Measurements from ENCODE around the gene GLI3.

The GLI3 gene

GRCh38 chr7:42237811-42238541 is 967 bp upstream of the GLI3 start:
- H3K27ac ChIP-seq, result peak overlapping the region; percentile 73
- TF ChIP-seq, protein P1, sequence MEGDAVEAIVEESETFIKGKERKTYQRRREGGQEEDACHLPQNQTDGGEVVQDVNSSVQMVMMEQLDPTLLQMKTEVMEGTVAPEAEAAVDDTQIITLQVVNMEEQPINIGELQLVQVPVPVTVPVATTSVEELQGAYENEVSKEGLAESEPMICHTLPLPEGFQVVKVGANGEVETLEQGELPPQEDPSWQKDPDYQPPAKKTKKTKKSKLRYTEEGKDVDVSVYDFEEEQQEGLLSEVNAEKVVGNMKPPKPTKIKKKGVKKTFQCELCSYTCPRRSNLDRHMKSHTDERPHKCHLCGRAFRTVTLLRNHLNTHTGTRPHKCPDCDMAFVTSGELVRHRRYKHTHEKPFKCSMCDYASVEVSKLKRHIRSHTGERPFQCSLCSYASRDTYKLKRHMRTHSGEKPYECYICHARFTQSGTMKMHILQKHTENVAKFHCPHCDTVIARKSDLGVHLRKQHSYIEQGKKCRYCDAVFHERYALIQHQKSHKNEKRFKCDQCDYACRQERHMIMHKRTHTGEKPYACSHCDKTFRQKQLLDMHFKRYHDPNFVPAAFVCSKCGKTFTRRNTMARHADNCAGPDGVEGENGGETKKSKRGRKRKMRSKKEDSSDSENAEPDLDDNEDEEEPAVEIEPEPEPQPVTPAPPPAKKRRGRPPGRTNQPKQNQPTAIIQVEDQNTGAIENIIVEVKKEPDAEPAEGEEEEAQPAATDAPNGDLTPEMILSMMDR (IDR thresholded peaks at IDR 0.05), result 0 out of 2 replicates have a peak, but pooled peaks have one; percentile 0
- no peak for TF ChIP-seq ZFX (IDR thresholded peaks at IDR 0.05; ENCODE audit: borderline replicate concordance)

DNA sequence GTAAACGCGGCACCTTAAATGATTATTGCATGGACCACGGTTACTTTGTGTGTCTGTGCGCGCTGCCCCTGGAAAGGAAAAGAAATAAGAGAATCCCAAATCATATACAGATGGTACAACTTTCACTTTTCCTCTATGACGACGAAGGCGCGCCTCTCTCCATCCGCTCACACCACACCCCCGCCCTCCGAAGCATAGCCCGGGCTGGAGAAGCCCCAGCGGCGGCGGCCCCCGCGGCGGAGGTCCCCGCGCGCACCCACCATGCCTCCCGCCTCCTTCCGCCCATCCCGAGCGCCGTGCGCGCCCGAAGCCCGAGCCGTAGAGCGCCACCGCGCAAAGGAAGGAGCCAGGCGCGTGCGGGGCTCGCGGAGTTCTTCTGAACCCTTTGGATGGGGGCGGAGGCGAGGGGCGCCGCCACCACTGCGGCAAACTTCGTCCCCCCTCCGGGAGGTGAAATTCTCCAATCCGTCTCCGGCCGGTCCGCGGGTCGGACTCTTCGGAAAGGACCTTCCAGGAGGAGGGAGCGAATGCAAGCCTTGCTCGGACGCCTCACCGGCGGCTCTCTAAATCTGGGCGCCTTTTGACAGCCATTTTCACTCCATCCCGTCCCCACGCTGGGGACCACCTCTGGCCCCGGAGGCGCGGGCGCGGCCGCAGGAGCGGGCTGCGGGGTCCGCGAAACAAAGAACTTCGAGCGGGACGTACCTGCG is 588 bp downstream of the GLI3 start:
- H3K27ac ChIP-seq, result peak overlapping the region; percentile 73
- TF ChIP-seq, protein P1 (IDR thresholded peaks at IDR 0.05), result peak; percentile 22; the same call in 1 of the 2 replicates
- no peak for TF ChIP-seq ZFX (IDR thresholded peaks at IDR 0.05; ENCODE audit: borderline replicate concordance)

DNA sequence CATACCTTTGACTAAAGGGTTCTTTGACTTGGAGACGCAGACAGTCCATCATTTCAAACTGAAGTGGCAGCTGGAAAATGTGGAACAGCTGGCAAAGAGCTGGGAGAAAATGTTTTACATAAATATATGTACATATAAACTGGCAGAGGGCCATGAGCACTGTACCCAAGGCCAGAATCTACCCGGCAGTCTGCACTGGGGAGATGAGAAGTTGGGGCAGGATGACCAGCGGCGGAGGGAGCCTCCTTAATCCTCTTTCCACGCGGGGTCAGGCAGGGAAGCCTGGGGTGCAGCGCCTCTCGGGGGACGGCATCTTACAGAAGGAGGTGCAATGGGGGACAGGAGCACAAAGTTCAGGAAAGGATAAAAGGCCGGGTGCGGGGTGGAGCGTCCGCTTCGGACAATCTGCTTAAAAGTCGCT is 1.3 kb downstream of the GLI3 start:
- TF ChIP-seq ZFX (IDR thresholded peaks at IDR 0.05; ENCODE audit: borderline replicate concordance), result no peak
- TF ChIP-seq, protein P1 (IDR thresholded peaks at IDR 0.05), result no peak
- peak overlapping the region; percentile 73; the same call in 1 of the 2 replicates for H3K27ac ChIP-seq

- TF ChIP-seq, protein P1 (IDR thresholded peaks at IDR 0.05), result no peak
- TF ChIP-seq ZFX (IDR thresholded peaks at IDR 0.05; ENCODE audit: borderline replicate concordance), result no peak
- H3K27ac ChIP-seq, result peak overlapping the region; percentile 24
These were observed 2.3 kb downstream of the GLI3 start for GRCh38 chr7:42234736-42235135.

DNA sequence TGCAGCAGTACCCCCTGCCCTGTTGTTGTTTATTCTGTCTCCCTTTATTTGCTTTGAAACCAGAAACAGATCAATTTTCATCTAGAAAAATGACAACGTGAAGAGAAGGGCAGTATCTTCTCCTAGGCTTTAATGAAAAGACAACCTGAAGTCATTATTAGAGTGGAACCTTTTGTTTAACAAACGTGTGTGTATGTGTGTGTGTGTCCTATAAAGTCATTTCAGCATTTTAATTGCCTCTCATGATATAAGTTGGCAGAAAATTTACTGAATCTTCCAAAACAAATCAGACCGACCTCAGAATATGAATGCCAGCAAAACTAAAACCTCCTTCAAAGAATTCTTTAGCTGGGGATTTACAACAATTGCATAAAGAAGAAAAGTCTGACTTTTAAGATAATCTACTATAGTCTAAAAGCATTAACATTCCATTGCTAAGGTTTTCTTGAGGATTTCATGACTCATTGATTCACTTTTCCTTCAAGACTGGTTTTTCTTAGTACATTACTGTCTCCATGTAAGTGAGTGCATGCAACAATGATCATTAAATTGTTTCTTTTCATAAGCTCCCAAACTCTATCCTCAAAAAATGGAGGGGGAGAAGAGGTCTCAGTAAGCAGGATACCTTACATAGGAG is 3.2 kb downstream of the GLI3 start:
- H3K27ac ChIP-seq, result peak overlapping the region; percentile 24
- no peak for TF ChIP-seq ZFX (IDR thresholded peaks at IDR 0.05; ENCODE audit: borderline replicate concordance)
- TF ChIP-seq, protein P1 (IDR thresholded peaks at IDR 0.05), result no peak

DNA sequence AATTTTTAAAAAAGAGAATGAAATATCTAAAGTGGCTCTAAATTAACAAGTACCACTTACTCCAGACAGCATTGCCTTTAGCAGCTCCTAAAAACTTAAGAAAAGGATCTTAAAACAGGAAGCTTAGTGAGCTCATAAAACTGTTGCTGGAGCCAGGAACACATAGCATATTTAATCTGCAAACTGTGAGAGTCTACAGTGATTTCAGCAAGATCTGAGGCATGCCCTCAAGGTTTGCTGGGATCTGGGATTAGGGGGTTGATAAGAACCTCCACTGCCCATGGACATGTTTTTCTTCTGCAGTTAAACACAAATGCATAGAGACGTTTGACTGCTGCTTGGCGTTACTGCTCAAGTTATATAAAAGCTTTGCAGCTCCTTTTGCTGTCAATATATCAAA is 3.8 kb downstream of the GLI3 start:
- TF ChIP-seq, protein P1 (IDR thresholded peaks at IDR 0.05), result no peak
- TF ChIP-seq ZFX (IDR thresholded peaks at IDR 0.05; ENCODE audit: borderline replicate concordance), result no peak
- peak overlapping the region; percentile 24 for H3K27ac ChIP-seq

Data from 22Rv1 (cell line).